HUES48 (cell line): ENCODE data around the gene RIOK2.

Source experiments
- H3K27ac ChIP-seq: one replicate; pipeline ENCODE4 v1.7.0; 2013; ENCODE audit warnings: low read depth, low read length, inconsistent platforms
- H3K27me3 ChIP-seq: 2 replicates; pipeline ENCODE4 v1.6.1; 2013; ENCODE audit warnings: mild to moderate bottlenecking, low read length; ENCODE audit not compliant: control insufficient read depth, insufficient read depth
- H3K36me3 ChIP-seq: 2 replicates; pipeline ENCODE4 v1.6.1; 2013; ENCODE audit warnings: low read length; ENCODE audit not compliant: control insufficient read depth, insufficient read depth
- H3K4me1 ChIP-seq: 2 replicates; pipeline ENCODE4 v1.6.1; 2013; ENCODE audit warnings: mild to moderate bottlenecking, low read length; ENCODE audit not compliant: control insufficient read depth, insufficient read depth
- H3K4me3 ChIP-seq: 2 replicates; pipeline ENCODE4 v1.5.1; 2013; ENCODE audit warnings: mild to moderate bottlenecking, low read depth, low read length
- H3K9ac ChIP-seq: 2 replicates; pipeline ENCODE4 v1.6.1; 2013; ENCODE audit warnings: mild to moderate bottlenecking, low read depth, low read length, moderate library complexity
- H3K9me3 ChIP-seq: 2 replicates; pipeline ENCODE4 v1.6.1; 2013; ENCODE audit warnings: low read length; ENCODE audit not compliant: control insufficient read depth, insufficient read depth

Gene RIOK2

DNA sequence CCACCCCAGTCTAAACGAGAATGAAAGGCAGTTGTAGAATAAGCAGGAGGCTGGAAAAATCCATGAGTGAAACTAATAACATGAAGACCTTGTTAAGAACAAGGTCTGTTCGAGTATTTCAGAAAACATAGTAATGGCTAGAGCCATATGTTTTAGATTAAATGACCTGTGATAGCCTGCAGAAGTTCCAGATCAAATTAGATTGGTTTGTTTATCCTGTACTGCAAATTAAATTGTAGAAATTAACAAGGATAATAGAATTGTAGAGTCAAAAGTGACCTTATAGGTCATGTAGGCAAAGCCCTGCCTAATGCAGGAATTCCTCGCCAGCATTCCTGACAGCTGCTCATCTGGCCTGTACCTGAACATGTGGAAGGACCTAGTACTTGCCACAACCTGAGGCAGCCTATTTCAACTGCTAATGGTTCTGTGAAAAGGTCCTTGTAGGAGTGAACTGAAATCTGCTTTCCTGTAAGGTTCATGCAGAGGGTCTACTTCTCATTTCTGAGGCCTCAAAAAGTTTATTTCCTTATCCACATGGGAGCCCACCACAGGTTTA is 57.8 kb downstream of the RIOK2 start:
- Histone ChIP-seq H3K4me1 (peaks cover 7% of the 10 kb centered on the region; the same call in 1 of the 2 replicates), H3K27ac (no peak overlapping the region), H3K9ac (no peak overlapping the region), H3K36me3 (no peaks in the 10 kb centered on the region), H3K4me3 (no peak overlapping the region), H3K27me3 (no peaks in the 10 kb centered on the region), H3K9me3 (no peaks in the 10 kb centered on the region)

DNA sequence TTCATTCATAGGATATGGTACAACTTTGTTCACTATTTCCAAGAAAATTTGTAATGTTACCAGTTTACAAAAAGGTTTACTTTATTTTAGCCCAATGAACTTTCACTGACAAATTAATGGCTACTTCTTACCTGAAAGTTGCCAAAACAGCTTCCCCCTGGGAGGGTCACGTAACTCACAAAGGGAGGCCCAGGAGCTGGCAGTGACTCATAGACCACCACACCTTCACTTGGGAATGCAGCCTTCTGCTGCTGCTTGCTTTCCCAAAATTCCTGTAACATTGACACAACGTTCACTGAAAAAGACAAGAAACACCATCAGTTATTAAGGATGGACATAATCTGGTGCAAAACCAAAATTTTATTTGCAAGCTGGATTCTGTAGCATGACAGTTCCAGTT is 58.7 kb downstream of the RIOK2 start:
- no peaks in the 10 kb centered on the region for H3K27me3 ChIP-seq
- H3K4me3 ChIP-seq: no peak overlapping the region
- H3K27ac ChIP-seq: no peak overlapping the region
- no peaks in the 10 kb centered on the region for H3K36me3 ChIP-seq
- H3K9me3 ChIP-seq: no peaks in the 10 kb centered on the region
- H3K9ac ChIP-seq: no peak overlapping the region
- peaks cover 7% of the 10 kb centered on the region; the same call in 1 of the 2 replicates for H3K4me1 ChIP-seq

DNA sequence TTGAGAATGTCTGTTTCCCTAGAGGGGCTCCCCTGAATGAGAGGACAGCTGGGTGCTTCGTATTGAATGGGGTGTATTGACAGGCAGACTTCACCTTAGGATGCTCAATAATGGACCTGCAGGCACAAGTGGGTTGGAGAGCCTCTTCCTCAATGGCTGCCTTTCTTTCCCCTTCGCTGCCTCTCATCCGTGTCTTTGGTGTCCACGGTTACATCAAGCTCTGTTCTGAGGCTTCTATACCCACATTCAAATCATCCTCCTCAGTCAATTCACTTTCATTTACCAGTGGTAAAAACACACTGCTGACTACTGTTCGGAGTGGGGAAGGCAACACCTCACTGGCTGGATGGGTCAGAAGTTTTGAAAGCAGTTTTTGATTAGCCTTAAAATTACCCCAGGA is 61.2 kb downstream of the RIOK2 start:
- Histone ChIP-seq H3K4me1 (peaks cover 11% of the 10 kb centered on the region; the same call in 1 of the 2 replicates), H3K4me3 (no peak overlapping the region), H3K9me3 (no peaks in the 10 kb centered on the region), H3K9ac (no peak overlapping the region), H3K27me3 (no peaks in the 10 kb centered on the region), H3K36me3 (no peaks in the 10 kb centered on the region), H3K27ac (no peak overlapping the region)

DNA sequence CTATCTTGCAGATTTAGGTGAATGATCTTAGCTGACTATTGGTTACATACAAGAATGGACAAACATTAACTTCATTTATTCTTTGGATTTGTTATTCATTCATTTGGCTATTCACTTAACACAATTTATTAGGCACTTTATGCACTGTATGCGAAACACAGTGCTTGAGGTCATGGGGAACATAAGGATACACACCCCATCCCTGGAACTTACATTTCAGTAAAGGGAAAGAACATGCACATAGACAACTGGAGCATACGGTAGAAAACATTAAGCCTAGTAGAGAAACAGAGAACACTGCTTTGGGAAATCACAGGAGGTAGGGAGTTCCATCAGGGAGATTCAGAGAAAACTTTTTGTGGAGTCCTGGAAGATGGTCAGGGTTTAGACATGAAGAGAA is 62.9 kb downstream of the RIOK2 start:
- Histone ChIP-seq H3K27me3 (no peaks in the 10 kb centered on the region), H3K36me3 (no peaks in the 10 kb centered on the region), H3K9me3 (no peaks in the 10 kb centered on the region), H3K9ac (no peak overlapping the region), H3K4me1 (peaks cover 21% of the 10 kb centered on the region; the same call in 1 of the 2 replicates), H3K27ac (no peak overlapping the region), H3K4me3 (no peak overlapping the region)

DNA sequence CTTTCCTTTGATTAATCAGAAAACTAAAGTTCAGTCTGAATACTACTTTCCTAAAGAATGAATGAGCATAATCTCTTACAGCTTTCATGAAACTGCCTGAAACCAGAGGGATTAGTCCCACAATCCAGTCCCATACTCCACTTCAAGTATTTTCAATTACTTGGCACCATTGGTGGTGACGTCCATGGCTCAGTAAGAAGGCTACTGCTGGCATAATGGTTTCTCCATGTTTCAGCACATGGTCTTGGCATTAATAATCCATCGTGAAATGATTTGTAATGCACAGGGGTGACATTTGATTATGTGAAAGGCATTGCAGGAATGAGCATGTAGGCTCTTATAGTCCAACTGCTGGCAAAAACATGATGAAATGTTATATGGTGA is 64.0 kb downstream of the RIOK2 start:
- Histone ChIP-seq H3K4me1 (peaks cover 23% of the 10 kb centered on the region), H3K27ac (no peak overlapping the region), H3K9ac (no peak overlapping the region), H3K9me3 (no peaks in the 10 kb centered on the region), H3K27me3 (no peaks in the 10 kb centered on the region), H3K36me3 (no peaks in the 10 kb centered on the region), H3K4me3 (no peak overlapping the region)

DNA sequence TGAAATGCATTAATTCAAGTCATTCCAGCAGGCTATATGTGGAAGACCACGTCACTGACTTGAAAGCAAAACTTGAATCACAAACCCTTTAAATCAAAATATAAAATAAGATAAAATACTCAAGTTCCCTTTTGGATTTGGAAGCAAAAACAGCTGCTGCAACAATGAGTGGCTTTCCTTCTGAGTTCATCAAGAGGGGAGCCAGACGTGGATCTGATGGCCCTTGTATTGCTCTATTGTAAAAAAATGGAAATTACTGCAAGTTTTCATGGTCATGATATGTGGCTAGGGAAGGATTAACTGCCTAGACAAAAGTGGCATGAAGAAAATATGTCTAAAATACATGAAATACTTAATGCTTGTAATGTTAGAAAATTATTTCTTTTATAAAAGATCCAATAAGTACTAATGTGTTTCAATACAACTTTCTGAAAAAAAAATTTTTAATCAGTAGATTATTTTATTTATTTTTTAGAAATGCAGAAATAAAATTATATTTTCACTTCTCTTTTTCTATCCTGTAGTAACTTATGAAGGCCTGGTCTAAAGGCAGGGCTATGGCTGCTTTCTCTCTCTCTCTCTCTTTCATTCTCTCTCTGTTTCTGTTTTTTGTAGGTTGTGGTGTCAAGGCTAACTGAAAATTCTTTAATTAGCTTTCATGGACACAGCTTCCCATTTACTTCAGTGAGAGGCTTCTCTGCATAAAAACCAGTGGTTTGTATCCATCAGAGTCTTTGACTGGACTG is 64.6 kb downstream of the RIOK2 start:
- peaks cover 23% of the 10 kb centered on the region for H3K4me1 ChIP-seq
- H3K27me3 ChIP-seq: no peaks in the 10 kb centered on the region
- H3K36me3 ChIP-seq: no peaks in the 10 kb centered on the region
- no peak overlapping the region for H3K27ac ChIP-seq
- H3K4me3 ChIP-seq: no peak overlapping the region
- no peak overlapping the region for H3K9ac ChIP-seq
- H3K9me3 ChIP-seq: no peaks in the 10 kb centered on the region

DNA sequence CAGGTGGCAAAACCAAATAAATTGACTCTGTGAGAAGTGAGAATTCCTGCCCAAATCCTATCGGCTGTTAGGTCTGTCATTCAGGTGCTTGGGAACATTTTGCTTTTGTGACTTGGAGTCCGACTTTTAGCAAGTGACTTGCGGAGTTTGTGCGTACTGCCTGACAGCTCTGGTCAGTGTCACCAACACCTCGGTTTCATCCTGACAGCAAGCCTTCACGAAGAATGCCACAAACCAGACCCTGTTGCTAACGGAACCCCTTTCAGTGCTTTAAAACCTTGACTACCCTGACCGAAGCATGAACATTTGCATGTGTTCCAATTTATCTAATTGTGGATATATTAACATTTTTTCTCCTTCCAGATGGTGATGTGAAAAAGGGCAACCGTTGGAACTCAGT is 67.1 kb downstream of the RIOK2 start:
- Histone ChIP-seq H3K9me3 (no peaks in the 10 kb centered on the region), H3K9ac (no peak overlapping the region), H3K4me1 (peaks cover 37% of the 10 kb centered on the region), H3K27me3 (no peaks in the 10 kb centered on the region), H3K4me3 (no peak overlapping the region), H3K27ac (no peak overlapping the region), H3K36me3 (no peaks in the 10 kb centered on the region)

DNA sequence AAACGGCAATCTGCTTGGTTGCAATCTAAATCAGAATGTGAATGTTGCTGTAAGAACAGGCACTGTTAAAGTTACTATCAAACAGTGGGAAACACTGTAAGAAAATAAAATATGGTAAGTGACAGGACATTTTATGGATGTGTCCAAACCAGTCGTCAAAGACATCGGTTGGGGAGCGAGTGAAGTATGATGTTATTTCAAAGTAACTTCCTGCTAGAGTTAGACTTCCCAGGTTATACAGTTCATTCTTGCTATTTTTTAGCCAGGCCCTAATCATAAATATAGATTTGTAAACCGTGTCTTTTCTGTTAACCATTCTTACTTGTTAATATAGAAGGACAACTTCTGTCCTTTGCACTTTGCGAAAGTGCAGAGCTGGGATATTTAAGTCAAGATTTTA is 70.8 kb downstream of the RIOK2 start:
- Histone ChIP-seq H3K9me3 (no peaks in the 10 kb centered on the region), H3K4me1 (peaks cover 39% of the 10 kb centered on the region), H3K27ac (no peak overlapping the region), H3K27me3 (no peaks in the 10 kb centered on the region), H3K36me3 (no peaks in the 10 kb centered on the region), H3K9ac (no peak overlapping the region), H3K4me3 (no peak overlapping the region)

DNA sequence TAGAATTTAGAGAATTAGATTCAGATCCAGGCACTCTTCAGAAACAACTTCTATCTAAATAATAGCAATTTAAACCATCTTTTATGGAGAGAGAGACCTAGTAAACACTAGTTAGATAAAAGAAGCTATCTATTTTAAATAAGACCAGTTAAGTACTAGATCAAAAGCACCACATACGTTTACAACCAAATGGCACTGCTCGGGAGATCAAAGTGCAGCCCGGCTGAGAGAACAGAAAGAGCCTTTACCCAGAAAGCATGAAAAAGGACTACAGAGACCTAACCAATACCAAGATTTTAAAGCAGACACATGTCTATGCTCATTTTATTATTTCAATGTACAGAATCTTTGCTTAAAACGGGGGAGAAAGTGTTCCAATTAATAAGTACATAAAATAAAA is 71.4 kb downstream of the RIOK2 start:
- no peak overlapping the region for H3K9ac ChIP-seq
- H3K4me1 ChIP-seq: peaks cover 35% of the 10 kb centered on the region
- no peak overlapping the region for H3K4me3 ChIP-seq
- no peaks in the 10 kb centered on the region for H3K36me3 ChIP-seq
- no peaks in the 10 kb centered on the region for H3K9me3 ChIP-seq
- H3K27ac ChIP-seq: no peak overlapping the region
- H3K27me3 ChIP-seq: no peaks in the 10 kb centered on the region

DNA sequence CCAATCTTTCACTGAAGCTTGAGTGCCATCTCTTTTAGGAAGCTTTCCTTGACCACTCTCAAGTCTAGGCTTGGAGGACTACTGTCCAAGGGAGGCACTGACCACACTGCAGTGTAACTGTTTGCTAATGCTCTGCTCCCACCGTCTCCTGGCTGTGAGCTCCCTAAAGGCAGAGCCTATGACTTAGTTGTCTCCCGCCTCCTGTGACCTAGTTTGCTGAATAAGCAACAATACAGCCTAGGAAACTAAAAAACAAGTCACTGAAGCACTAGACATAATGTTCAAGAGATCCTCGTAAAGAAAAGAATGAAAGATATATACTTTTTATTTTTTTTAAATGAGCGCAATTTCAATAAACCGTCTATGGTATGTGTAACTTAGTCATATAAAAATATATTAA is 72.0 kb downstream of the RIOK2 start:
- Histone ChIP-seq H3K27ac (no peak overlapping the region), H3K27me3 (no peaks in the 10 kb centered on the region), H3K4me1 (peaks cover 33% of the 10 kb centered on the region), H3K4me3 (no peak overlapping the region), H3K9ac (no peak overlapping the region), H3K36me3 (no peaks in the 10 kb centered on the region), H3K9me3 (no peaks in the 10 kb centered on the region)
